HG03571 (cell line): Measurements from ENCODE around the gene NEK11.

Source experiments
- ATAC-seq: cut with Tn5 transposase; IDR thresholded peaks from one replicate; pipeline ENCODE4 v1.9.1; 2021; ENCODE audit not compliant: unreplicated experiment

The NEK11 gene, protein sequence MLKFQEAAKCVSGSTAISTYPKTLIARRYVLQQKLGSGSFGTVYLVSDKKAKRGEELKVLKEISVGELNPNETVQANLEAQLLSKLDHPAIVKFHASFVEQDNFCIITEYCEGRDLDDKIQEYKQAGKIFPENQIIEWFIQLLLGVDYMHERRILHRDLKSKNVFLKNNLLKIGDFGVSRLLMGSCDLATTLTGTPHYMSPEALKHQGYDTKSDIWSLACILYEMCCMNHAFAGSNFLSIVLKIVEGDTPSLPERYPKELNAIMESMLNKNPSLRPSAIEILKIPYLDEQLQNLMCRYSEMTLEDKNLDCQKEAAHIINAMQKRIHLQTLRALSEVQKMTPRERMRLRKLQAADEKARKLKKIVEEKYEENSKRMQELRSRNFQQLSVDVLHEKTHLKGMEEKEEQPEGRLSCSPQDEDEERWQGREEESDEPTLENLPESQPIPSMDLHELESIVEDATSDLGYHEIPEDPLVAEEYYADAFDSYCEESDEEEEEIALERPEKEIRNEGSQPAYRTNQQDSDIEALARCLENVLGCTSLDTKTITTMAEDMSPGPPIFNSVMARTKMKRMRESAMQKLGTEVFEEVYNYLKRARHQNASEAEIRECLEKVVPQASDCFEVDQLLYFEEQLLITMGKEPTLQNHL

DNA sequence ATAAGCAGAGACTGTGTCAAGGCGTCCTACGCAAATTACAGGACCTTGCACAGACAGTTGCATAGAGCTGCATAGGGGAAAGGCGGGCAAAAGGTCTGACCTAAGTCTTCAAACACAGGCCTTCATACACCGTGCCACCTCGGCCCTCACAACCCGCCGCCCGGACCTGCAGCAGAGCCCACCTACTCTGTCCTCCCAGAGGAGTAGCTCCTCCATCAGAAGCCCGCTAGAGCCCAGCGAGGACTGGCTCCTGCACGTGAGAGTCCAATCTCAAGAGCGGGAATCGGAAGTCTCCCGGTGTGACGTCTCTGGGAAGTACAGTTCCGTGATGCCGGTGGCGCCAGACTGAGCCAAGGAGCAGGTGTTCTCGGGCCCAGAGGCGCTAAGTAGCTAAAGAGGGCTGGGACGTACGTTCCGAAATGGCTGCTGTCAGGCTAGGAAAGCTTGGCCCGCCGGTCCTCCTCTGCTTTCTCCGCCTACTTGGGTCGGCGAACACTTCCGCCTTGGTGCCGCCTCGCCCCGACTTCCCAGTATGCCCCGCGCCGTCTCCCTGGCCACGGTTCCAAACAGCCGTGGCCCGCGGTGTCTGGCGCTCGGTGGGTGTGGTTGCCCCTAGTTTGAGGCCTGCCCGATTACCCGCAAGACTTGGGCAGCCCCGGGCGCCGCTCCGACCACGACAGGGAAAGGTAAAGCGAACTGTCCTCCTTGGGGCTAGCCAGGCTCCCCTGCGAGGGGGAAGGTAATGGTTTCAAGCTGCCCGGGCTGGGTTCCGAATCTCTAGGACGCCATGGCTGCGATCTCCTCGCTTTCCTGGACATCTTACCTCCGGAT lies at the start of gene NEK11, which contains the start of gene ASTE1:
Gene NEK11 (plus strand): TSS at position 557 of the 831 bp plus-strand sequence. CDS start 2,832 bp downstream, outside the sequence.
Gene ASTE1 (minus strand): TSS at position 505 of the 831 bp plus-strand sequence. CDS start 1,519 bp downstream, outside the sequence.
- peak; percentile 99 for ATAC-seq

DNA sequence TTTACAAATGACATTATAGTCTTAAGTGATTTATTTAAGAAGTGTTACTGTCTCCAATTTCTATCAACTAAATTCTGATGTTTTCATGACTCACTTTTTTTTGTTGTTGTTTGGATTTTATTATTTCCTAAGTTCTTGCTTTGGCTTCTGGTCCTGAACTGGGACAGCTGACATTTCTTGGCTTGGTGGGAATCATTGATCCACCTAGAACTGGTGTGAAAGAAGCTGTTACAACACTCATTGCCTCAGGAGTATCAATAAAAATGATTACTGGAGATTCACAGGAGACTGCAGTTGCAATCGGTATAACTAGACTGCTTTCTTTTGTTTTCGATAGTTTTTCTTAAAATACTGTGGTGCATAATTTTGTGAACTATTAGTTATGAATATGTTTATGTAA lies 47.6 kb upstream of the NEK11 start:
- ATAC-seq: no peak

DNA sequence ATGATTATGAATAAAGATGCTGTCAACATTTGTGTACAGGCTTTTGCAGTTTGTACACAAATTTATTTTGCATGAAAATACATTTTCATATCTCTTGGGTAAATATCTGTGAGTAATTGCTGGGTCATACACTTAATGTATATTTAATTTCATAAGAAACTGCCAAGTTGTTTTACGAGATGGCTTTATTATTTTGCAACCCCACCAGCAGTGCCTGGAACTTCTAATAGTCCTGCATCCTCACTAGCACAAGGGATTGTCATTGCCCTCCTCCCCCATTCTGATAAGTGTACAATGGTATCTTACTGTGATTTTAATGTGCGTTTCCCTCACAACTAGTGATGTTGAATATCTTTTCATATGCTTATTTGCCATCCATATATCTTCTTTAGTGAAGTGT lies 45.2 kb upstream of the NEK11 start:
- ATAC-seq: no peak

DNA sequence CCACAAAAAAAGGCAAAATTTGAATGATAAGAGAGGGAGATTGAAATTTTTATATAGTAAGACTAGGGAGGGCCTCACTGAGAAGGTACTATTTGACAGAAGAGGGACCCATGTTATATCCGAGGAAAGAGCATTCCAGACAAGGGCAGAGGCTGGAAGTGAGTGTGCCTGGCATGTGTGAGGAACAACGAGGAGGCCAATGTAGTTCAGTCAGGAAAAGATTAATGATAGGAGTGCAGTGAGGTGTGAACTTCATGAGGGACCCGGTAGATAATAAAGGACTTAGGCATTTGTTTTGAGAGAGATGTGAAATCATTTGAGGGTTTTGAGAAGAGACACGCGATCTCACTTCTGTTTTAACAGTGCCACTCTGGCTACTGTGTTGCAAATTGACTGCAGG lies 36.4 kb upstream of the NEK11 start:
- no peak for ATAC-seq

DNA sequence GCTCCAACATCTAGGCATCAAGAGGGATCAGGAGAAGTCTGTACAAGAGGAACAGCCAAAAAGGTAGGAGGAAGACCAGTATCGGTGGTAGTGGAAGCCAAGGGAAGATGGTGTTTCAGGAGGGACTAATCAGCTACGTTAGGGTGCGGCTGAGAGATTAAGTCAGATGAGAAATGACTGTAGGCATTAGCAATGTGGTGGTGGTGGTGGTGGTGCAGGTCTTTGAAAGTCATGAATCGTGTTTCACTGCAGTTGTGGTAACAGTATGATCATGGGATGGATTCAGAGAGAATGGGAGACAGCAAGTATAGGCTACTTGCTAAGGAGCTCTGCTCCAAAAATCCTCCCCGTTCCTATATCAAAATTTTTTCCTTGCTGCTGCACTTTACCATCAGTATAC lies 35.6 kb upstream of the NEK11 start:
- no peak for ATAC-seq

DNA sequence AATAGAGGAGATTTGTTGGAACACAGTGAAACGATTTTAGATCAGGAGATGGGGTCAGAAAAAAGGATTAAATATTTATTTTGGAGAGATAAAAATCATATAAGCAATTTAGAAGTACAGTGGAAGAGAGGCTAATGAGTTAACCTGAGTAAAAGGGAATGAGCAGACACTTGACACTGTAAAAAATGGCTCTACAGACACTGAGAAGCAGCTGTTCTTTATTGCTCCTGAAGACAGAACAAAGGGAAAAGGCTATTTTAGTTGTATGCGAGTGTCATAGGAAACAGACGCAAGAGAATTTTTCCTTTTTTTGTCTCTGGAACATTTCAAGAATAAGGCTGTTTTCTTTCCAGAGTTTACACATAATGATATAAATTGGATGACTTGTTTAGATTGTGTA lies 34.3 kb upstream of the NEK11 start:
- ATAC-seq: no peak

DNA sequence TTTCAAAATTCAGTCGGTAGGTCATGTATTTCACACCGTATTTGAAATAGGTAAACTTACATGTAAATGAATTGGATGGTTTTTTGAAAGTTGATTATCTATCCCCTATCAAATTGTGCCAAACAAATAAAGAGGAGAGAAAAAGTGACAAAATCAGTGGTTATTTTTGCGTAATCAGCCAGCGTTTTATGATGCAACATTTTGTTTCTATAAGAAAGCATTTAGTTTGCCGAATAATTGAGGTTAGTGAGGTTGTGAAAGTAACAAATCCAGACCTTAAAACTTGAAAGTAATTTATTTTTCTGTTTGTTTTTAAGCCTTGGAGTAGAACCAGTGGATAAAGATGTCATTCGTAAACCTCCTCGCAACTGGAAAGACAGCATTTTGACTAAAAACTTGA lies 29.4 kb upstream of the NEK11 start:
- no peak for ATAC-seq

DNA sequence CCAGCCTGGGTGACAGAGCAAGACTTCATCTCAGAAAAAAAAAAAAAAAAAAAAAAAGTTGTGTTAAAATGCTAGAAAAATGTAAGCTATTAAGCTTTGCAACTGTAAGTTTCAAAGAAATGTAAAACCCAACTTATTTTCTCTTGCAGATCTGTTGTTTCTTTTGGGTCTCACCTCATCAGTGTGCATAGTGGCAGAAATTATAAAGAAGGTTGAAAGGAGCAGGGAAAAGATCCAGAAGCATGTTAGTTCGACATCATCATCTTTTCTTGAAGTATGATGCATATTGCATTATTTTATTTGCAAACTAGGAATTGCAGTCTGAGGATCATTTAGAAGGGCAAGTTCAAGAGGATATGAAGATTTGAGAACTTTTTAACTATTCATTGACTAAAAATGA lies 25.6 kb upstream of the NEK11 start:
- no peak for ATAC-seq

DNA sequence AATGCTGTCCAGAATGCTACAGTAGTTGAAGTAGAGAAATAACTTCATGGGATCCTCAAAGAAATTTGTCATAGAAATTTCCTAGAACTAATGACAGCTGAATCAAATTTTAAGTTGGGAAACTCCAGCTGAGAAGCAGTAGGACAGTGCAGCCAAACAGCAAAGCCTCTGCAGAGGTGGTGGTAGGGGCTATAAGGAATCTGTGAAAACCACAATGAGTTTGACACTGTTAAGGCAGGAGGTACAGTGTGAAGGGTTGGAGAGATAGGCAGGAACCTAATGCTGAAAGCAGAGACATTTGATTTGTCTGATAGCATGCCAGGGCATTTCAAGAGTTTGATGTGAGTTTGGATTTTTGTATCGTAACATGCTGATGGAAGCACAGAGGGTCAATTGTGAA lies 22.1 kb upstream of the NEK11 start:
- no peak for ATAC-seq

DNA sequence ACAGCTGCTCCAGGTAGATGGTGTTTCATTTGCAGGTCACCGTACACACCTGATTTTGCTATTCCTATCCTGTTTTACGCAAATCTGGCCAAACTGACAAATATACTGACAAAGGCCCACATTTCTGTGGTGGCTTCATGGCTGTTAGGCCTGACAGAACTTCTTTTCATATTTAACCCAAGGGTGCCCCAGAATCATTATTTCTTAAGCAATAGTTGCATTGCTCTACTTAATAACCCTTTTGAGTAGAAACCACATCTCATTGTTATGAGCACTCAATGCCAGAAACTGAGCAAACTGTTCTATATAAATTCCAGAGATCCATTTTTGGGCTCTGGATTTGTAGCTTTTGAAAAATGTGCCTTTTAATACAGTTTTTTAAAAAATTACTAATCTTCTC lies 19.4 kb upstream of the NEK11 start:
- ATAC-seq: no peak

DNA sequence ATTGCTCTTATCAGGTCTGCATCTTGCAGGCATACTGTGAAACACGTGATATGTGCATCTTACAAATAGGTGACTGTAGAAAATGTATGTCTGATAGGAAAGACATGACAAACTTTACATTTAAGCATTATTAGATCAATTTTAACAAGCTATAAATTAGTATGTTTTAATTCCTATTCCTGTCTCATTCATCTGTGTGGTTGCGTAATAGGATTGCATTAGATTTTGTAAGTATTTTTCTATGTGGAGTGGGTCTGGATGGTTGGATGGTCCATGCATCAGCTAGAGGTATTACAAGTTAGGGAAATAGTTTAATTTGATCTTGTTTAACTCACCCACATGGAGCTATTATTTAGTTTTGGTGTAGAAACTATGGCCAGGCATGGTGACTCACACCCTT lies 18.9 kb upstream of the NEK11 start:
- no peak for ATAC-seq

DNA sequence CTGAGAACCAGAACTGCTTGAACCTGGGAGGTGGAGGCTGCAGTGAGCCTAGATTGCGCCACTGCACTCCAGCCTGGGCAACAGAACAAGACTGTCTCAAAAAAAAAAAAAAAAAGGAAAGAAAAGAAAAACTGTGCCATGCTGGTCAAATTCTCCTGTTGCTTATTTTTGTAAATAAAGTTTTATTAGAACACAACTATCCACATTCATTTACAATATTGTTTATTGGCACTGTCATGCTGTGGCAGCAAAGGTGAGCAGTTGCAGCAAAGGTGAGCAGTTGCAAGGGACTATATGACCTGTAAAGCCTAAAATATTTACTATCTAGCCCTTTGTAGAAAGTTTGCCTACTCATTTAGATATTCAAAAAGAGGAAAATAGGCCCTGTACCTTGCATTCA lies 18.4 kb upstream of the NEK11 start:
- ATAC-seq: no peak

DNA sequence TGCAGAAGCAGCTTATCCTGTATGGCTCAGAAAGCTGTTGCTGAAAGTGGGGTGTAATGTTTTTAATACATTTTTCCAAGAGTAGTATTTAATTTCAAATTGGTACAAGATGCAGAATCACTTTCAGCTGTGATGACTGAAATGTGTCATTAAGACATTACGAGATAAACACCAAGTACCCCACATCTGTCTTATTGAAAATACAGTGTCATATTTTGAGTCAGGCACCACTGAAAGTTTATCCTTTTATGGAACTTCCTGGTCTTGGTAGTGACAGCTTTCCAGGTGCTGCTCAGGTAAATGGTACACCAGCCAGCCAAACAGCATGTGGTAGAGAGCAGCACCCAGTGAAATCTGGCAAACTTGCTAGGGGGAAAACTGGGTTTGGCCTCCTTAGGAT lies 17.0 kb upstream of the NEK11 start:
- ATAC-seq: no peak

DNA sequence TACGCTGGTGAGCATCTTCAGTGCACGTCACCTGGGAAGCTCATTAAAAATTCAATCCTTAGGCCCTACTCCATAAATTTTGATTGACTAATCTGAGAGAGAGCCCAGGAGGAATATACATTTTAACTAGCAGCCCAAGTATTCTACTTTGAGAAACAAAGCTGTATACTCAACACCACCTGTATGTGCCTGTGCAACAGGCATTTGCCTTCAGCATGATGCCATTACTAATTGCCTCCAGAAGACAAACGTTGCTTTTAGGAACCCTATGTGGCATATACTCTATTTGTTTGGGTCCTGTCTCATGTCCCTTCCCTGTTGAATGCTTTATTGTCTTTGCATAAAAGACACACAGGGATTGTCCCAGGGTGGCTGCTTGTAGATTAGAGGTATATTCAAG lies 7.7 kb upstream of the NEK11 start:
- ATAC-seq: no peak

DNA sequence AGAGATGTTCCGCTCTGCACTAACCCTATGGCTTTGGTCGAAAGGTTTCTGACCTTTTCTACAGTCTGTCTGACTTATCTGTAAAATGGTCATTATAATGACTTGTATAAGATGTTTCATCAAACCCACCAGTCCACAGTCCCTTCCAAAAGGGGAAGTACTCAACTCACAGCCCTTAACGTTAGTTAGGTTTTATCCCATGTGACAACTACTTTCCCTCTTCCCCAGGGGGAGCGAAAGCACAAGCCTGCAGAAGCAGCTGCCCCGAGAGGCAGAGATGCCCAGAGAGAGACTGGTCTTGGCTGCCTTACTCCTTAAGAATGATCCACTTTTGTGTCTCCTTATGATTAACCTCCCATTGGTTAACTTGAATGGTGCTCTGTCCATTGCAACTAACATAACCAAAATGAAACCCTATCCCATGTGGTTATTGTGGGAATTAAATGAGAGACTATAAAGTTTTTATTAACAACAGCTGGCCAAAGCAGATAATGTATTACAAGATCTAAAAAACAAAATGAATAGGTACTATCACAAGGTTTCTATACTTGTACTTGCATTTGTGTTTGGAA lies 6.5 kb upstream of the NEK11 start:
- ATAC-seq: no peak

DNA sequence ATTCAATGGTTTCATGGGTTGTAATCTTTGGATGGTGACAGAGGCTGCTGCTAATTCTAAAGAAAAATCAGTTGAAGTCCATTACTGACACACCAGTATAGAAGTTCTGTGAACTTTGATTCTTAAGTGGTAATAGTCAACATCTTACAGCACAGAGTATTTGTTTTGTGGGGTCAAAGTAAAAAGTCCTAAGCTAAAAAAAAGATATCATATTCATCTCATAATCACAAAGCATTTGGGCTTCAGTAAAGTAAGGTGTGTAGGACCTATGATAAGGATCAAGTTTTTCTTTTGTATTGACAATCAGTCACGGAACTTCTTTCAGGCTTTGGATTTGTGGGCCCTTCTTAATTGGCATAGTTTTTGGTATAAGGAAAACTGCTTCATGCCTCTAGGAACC lies 1.1 kb upstream of the NEK11 start:
- no peak for ATAC-seq

DNA sequence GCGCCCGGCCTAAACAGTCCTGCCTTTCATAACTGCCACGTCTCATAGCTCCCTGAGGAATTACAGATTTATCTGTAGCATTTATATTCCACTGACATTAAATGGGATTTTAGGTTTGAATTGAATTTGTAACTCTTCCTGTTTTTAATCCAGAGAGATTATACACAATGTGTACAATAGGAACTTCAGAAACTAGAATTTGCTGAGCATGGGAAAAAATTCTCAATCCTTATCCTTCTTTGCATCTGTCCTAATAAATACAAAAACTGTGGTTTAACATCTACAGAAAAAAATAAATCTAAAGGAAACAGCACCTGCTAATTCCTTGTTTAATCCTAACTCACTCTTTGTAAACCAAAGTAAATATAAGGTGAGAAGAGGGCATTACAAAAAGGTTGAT lies 2.2 kb downstream of the NEK11 start:
- ATAC-seq: no peak

DNA sequence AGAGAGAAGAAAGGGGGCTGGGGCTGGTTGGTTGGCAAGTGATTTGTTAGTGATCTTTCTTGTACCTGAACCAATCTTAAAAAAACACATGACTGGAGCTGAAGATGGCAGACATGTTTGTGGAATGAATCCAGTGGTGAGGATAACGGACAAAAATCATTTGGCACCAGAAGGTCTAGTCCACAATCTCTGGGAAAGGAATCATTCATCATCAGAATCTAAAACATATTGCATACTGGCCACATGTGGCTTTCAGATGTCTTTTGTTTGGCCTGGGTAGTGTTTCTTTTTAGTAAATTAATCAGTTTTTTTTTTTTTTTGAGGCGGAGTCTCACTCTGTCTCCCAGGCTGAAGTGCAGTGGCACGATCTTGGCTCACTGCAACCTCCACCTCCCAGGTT lies 5.0 kb downstream of the NEK11 start:
- no peak for ATAC-seq

DNA sequence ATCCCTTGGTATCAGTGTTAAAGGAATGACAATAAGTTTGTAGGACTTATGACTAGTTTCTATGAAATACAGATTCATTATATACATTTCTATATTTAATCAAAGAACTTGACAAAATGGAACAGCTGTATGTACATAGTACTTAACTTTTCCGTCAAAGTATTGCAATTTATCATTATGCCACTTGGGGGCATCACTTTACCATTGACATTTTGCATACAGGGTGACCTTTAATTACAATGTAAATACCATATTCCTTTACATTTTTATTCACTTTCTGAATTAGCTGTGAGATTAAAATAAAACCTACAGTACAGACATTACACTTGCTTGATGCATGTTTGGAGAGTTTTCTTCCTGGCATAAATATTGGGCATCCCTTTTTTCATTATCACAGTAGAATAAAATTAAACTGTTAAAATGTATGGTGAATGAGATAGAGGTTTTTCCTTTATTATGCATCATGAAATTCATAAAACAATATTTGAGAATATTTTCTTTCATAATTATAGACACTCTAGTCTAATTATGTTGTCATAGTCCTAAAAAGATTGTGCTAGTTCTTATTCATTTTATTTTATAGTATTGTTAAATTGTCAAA lies 6.9 kb downstream of the NEK11 start:
- ATAC-seq: peak; percentile 68

DNA sequence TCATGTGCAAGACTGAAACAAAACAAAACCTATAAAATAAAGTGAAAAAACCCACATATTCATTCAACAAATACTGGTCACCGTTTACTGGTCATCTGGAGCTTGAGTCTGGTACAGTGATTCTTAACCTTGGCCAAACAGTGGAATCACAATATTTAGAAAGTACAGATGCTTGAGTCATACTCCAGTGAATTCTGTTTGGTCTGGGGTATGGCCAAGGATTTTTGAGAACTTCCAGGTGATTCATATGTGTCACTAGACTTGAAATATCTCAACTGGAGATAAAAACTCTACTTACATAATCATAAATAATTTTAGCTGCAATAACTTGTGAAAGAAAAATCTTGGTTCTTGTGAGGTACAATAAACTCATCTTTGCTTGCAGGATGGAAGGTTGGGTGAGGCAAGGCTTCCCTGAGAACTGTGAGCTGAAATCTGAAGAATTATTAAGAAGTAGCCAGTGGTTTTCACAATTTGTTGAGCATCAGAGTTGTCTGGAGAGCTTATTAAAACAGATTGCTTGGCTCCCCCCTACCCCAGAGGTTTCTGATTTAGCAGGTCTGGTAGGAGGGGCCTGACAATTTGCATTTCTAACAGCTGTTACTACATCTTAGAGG lies 9.6 kb downstream of the NEK11 start:
- no peak for ATAC-seq

DNA sequence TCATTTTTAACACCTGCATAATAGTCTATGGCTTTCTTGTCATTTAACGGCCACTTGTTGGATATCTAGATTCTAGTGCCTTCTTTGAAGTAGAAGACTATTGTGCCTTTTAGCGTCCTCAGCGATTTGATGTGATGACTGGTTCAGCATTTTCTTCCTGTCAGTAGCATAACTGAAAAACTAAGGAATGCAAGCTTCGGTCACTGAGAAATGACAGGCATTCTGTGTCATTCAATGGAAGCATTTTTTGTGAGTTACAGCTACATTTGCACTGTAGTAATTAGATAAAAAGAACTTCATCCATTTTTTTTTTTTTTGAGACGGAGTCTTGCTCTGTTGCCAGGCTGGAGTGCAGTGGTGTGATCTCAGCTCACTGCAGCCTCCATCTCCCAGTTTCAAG lies 10.3 kb downstream of the NEK11 start:
- no peak for ATAC-seq
